H1 (cell line): ENCODE results near the gene LANCL3. TPM values are rescaled to one million over a fixed set of nuclear protein-coding genes. Genes with fewer than 3 reads are reported as not detected.

Source experiments
- CTCF ChIA-PET: fragments of 300-600 bp; sonication (Branson Sonifier 250); formaldehyde crosslinking; loops from one replicate; lab custom pipeline; 2021; ENCODE audit not compliant: partially characterized antibody; lab: Charles Lee
- POLR2A ChIA-PET: fragments of 300-600 bp; sonication (Branson Sonifier 250); formaldehyde crosslinking; loops from one replicate; lab custom pipeline; 2021; ENCODE audit warnings: inconsistent platforms; ENCODE audit not compliant: partially characterized antibody; lab: Charles Lee
- DNase-seq, 2 experiments: peaks; one replicate each; pipeline versions ENCODE4 v3.0.0 to v3.0.0-alpha.2; 2010 to 2022; ENCODE audit warnings: low spot score in 2 of 2, low read depth in 1 of 2, mixed read lengths in 1 of 2
- FAIRE-seq: peaks from 2 replicates; lab custom pipeline; 2011; peaks lifted over from hg19 to GRCh38; lab: Jason Lieb, UNC
- H2AFZ ChIP-seq: 2 replicates; pipeline ENCODE4 v1.8.1; 2012; ENCODE audit warnings: low read length, inconsistent platforms
- H2AK5ac ChIP-seq: 2 replicates; pipeline ENCODE4 v1.6.1; 2013; ENCODE audit warnings: low read depth, low read length
- H2BK120ac ChIP-seq: replicated peaks from 2 replicates; pipeline ENCODE3; 2013; ENCODE audit warnings: low read depth, low read length, inconsistent platforms
- H2BK12ac ChIP-seq: 2 replicates; pipeline ENCODE4 v1.6.1; 2013; ENCODE audit warnings: low read depth, low read length
- H2BK15ac ChIP-seq: 2 replicates; pipeline ENCODE4 v1.6.1; 2013; ENCODE audit warnings: low read length
- H2BK20ac ChIP-seq: 2 replicates; pipeline ENCODE4 v1.6.1; 2013; ENCODE audit warnings: low read length
- H2BK5ac ChIP-seq: 2 replicates; pipeline ENCODE4 v1.6.1; 2013; ENCODE audit warnings: low read depth, low read length
- H3K14ac ChIP-seq: 2 replicates; pipeline ENCODE4 v1.6.1; 2013; ENCODE audit warnings: inconsistent platforms; ENCODE audit not compliant: insufficient read length
- H3K18ac ChIP-seq: 2 replicates; pipeline ENCODE4 v1.6.1; 2013; ENCODE audit warnings: low read length; ENCODE audit errors: extremely low read depth
- H3K23ac ChIP-seq: 2 replicates; pipeline ENCODE4 v1.6.1; 2013; ENCODE audit warnings: inconsistent platforms; ENCODE audit not compliant: insufficient read length
- H3K23me2 ChIP-seq: 2 replicates; pipeline ENCODE4 v1.6.1; 2013; ENCODE audit warnings: low read depth, low read length
- H3K27ac ChIP-seq: 2 replicates; pipeline ENCODE4 v1.6.1; 2011; ENCODE audit warnings: low read depth, low read length, inconsistent platforms
- H3K27me3 ChIP-seq, 4 experiments: replicated peaks in 1 of 4; 1 replicate in 1 of 4; 2 replicates in 3 of 4; pipeline versions ENCODE4 v1.6.1 to v1.8.1; 2011 to 2013; ENCODE audit warnings: low read length in 3 of 4, mild to moderate bottlenecking in 3 of 4, inconsistent platforms in 2 of 4, mixed read lengths in 2 of 4, moderate library complexity in 1 of 4; ENCODE audit not compliant: control insufficient read depth in 3 of 4, insufficient read depth in 3 of 4; ENCODE audit errors: extremely low read depth in 1 of 4
- H3K36me3 ChIP-seq, 4 experiments: 2 replicates each; pipeline versions ENCODE4 v1.6.1 to v1.8.1; 2011 to 2013; ENCODE audit warnings: mild to moderate bottlenecking in 4 of 4, low read length in 3 of 4, moderate library complexity in 2 of 4, control low read depth in 1 of 4, inconsistent platforms in 1 of 4; ENCODE audit not compliant: insufficient read depth in 4 of 4, control insufficient read depth in 2 of 4
- H3K4ac ChIP-seq: replicated peaks from 2 replicates; pipeline ENCODE3; 2013; ENCODE audit warnings: low read length, low read depth, mixed read lengths, inconsistent platforms; ENCODE audit not compliant: insufficient read length
- H3K4me1 ChIP-seq, 4 experiments: replicated peaks in 1 of 4; 1 replicate in 1 of 4; 2 replicates in 3 of 4; pipeline versions ENCODE4 v1.6.1 to v1.8.1; 2011 to 2013; ENCODE audit warnings: low read length in 3 of 4, inconsistent platforms in 2 of 4, mixed read lengths in 1 of 4; ENCODE audit not compliant: insufficient read depth in 4 of 4, control insufficient read depth in 3 of 4
- H3K4me2 ChIP-seq, 2 experiments: 2 replicates each; pipeline versions ENCODE4 v1.6.1 to v1.8.1; 2011 to 2013; ENCODE audit warnings: low read depth in 2 of 2, low read length in 2 of 2, control low read depth in 1 of 2, inconsistent platforms in 1 of 2, mild to moderate bottlenecking in 1 of 2; ENCODE audit not compliant: insufficient read depth in 1 of 2
- H3K4me3 ChIP-seq, 4 experiments: fragments of 200-600, 300-600 bp in 1 of 4; sonication (generic), shearing (Covaris generic), sonication (Bioruptor Twin) in 1 of 4; 2 replicates each; pipeline versions ENCODE4 v1.5.1 to v1.8.1; 2011 to 2016; ENCODE audit warnings: low read length in 4 of 4, low read depth in 3 of 4, control low read depth in 2 of 4, inconsistent platforms in 2 of 4, mild to moderate bottlenecking in 2 of 4, mixed read lengths in 1 of 4, moderate library complexity in 1 of 4; ENCODE audit not compliant: insufficient read depth in 2 of 4; ENCODE audit errors: extremely low read depth in 1 of 4
- H3K56ac ChIP-seq: replicated peaks from 2 replicates; pipeline ENCODE3; 2013; ENCODE audit warnings: low read depth, mild to moderate bottlenecking, mixed read lengths, low read length, inconsistent platforms; ENCODE audit not compliant: insufficient read length
- H3K79me1 ChIP-seq: 2 replicates; pipeline ENCODE4 v1.6.1; 2013; ENCODE audit warnings: low read depth, low read length, control low read depth
- H3K79me2 ChIP-seq, 2 experiments: 2 replicates each; pipeline versions ENCODE4 v1.6.1 to v1.8.1; 2012 to 2013; ENCODE audit warnings: low read length in 2 of 2, mild to moderate bottlenecking in 2 of 2, inconsistent platforms in 1 of 2; ENCODE audit not compliant: insufficient read depth in 2 of 2, control insufficient read depth in 1 of 2
- H3K9ac ChIP-seq, 4 experiments: replicated peaks in 1 of 4; 1 replicate in 1 of 4; 2 replicates in 3 of 4; pipeline versions ENCODE4 v1.6.1 to v1.8.1; 2011 to 2013; ENCODE audit warnings: low read depth in 3 of 4, low read length in 3 of 4, control low read depth in 2 of 4, mild to moderate bottlenecking in 2 of 4, moderate library complexity in 2 of 4, inconsistent platforms in 1 of 4; ENCODE audit errors: extremely low read depth in 1 of 4
- H3K9me3 ChIP-seq, 2 experiments: 2 replicates each; pipeline versions ENCODE4 v1.6.1 to v1.8.1; 2012 to 2013; ENCODE audit warnings: mild to moderate bottlenecking in 2 of 2, moderate library complexity in 2 of 2, control low read depth in 1 of 2, inconsistent platforms in 1 of 2, low read depth in 1 of 2, low read length in 1 of 2, mixed read lengths in 1 of 2; ENCODE audit not compliant: insufficient read depth in 2 of 2
- H4K20me1 ChIP-seq, 2 experiments: replicated peaks in 1 of 2; 2 replicates each; pipeline versions ENCODE3 to v1.8.1; 2011 to 2013; ENCODE audit warnings: inconsistent platforms in 2 of 2, low read length in 2 of 2, mild to moderate bottlenecking in 1 of 2; ENCODE audit not compliant: insufficient read depth in 2 of 2, control insufficient read depth in 1 of 2
- H4K5ac ChIP-seq: 2 replicates; pipeline ENCODE4 v1.6.1; 2013; ENCODE audit warnings: low read length, low read depth, mixed read lengths, inconsistent platforms; ENCODE audit not compliant: insufficient read length
- H4K8ac ChIP-seq: 2 replicates; pipeline ENCODE4 v1.8.0; 2013; ENCODE audit warnings: mild to moderate bottlenecking, moderate library complexity, low read length, inconsistent platforms; ENCODE audit not compliant: insufficient read depth; ENCODE audit errors: extremely low read depth
- H4K91ac ChIP-seq: replicated peaks from 2 replicates; pipeline ENCODE3; 2013; ENCODE audit warnings: low read length, mixed read lengths, inconsistent platforms; ENCODE audit not compliant: insufficient read length
- BACH1 ChIP-seq: IDR thresholded peaks from 2 replicates; pipeline ENCODE4 v1.6.1; 2012; ENCODE audit warnings: low read length, improper control_type of control experiment
- CEBPB ChIP-seq: IDR thresholded peaks from 2 replicates; pipeline ENCODE4 v1.6.1; 2012; ENCODE audit warnings: low read depth, low read length
- CTCF ChIP-seq, 3 experiments: IDR thresholded peaks; 1 replicate in 2 of 3; 2 replicates in 1 of 3; pipeline versions ENCODE4 v1.5.1 to v1.6.1; 2011; ENCODE audit warnings: low read length in 3 of 3, mild to moderate bottlenecking in 3 of 3, inconsistent platforms in 2 of 3, low read depth in 1 of 3, moderate library complexity in 1 of 3; ENCODE audit not compliant: insufficient read depth in 1 of 3; ENCODE audit errors: control extremely low read depth in 1 of 3
- GABPA ChIP-seq: IDR thresholded peaks from 2 replicates; pipeline ENCODE4 v1.6.1; 2011; ENCODE audit warnings: mild to moderate bottlenecking, low read length, moderate library complexity, borderline replicate concordance; ENCODE audit not compliant: insufficient read depth
- KDM5A ChIP-seq: fragments of 200-600 bp; IDR thresholded peaks from 2 replicates; pipeline ENCODE4 v1.7.1; 2012; ENCODE audit warnings: mild to moderate bottlenecking, low read length, inconsistent platforms, mixed read lengths
- NRF1 ChIP-seq: IDR thresholded peaks from 2 replicates; pipeline ENCODE4 v1.6.1; 2011; ENCODE audit warnings: mild to moderate bottlenecking, low read depth, low read length, improper control_type of control experiment
- POLR2A ChIP-seq, 2 experiments: IDR thresholded peaks; 1 replicate in 1 of 2; 2 replicates in 1 of 2; pipeline ENCODE4 v1.6.1; 2011; ENCODE audit warnings: low read depth in 2 of 2, low read length in 2 of 2, mild to moderate bottlenecking in 2 of 2; ENCODE audit errors: control extremely low read depth in 1 of 2
- POU5F1 ChIP-seq: IDR thresholded peaks from 2 replicates; pipeline ENCODE4 v1.6.1; 2011; ENCODE audit warnings: low read depth, mild to moderate bottlenecking, low read length, moderate library complexity
- SRF ChIP-seq: IDR thresholded peaks from 2 replicates; pipeline ENCODE4 v1.6.1; 2011; ENCODE audit warnings: mild to moderate bottlenecking, low read depth, low read length, moderate library complexity
- TAF1 ChIP-seq: IDR thresholded peaks from 2 replicates; pipeline ENCODE4 v1.6.1; 2011; ENCODE audit warnings: mild to moderate bottlenecking, low read depth, low read length
- USF2 ChIP-seq: IDR thresholded peaks from 2 replicates; pipeline ENCODE4 v1.6.1; 2011; ENCODE audit warnings: low read length, improper control_type of control experiment
- YY1 ChIP-seq: IDR thresholded peaks from 2 replicates; pipeline ENCODE4 v1.6.1; 2011; ENCODE audit warnings: low read depth, mild to moderate bottlenecking, low read length
- WGBS, 2 experiments: shearing (Covaris generic) in 1 of 2; methylation state at CpG; one replicate each; pipeline versions ENCODE4 v1.1.6 to v1.1.7; 2013 to 2015; ENCODE audit warnings: low lambda C conversion rate in 2 of 2, mixed read lengths in 2 of 2, inconsistent platforms in 1 of 2, low coverage in 1 of 2, missing lambda C conversion rate in 1 of 2; ENCODE audit not compliant: insufficient replicate concordance in 2 of 2, insufficient coverage in 1 of 2, insufficient read length in 1 of 2; ENCODE audit errors: extremely low coverage in 1 of 2, missing lambda C conversion rate in 1 of 2; 5-methylcytosine and 5-hydroxymethylcytosine counted together
- polyA plus RNA-seq, 7 experiments: library from polyadenylated mRNA; depleted of rRNA in 3 of 7; stranded (reverse) in 5 of 7; unstranded in 2 of 7; fragments of >200 nt in 5 of 7; fragments of 200-250 nt in 2 of 7; gene quantifications; 1 replicate in 5 of 7; 2 replicates in 1 of 7; 4 replicates in 1 of 7; pipeline versions ENCODE4 v1.2.1 to v1.2.3, GENCODE V29; 2011 to 2013; ENCODE audit warnings: missing spikeins in 2 of 7, mixed read lengths in 2 of 7
- total RNA-seq: library from RNA; stranded (reverse); fragmentation: NEBNext Ultra II Directional; extraction: Animal tissue kit (Norgen Biotek cat#: 25700); gene quantifications from 2 replicates; pipeline ENCODE4 v1.2.1, GENCODE V29; 2021

LANCL3 gene
- total and polyA plus RNA-seq, 2 of the 8 experiments (the other 6 are each of a cell fraction or from before 2014, with no cell fraction given), result 0.11 to 0.37 TPM

GRCh38 chrX:37711991-37712390 is 140.5 kb downstream of the LANCL3 start:
- 83% methylated on average over 3 of the region's 3 CpGs; no CpG with 5 or more reads in 1 of the 2 experiments for WGBS, 2 experiments
- no peaks in the 10 kb centered on the region for H3K79me2 ChIP-seq
- DNase-seq (no peak), FAIRE-seq (no peak)
- H3K4me2 ChIP-seq, result no peak overlapping the region
- H3K4ac ChIP-seq, result no peak overlapping the region
- no peak overlapping the region for H2AFZ ChIP-seq
- no peaks in the 10 kb centered on the region for H4K20me1 ChIP-seq
- H3K4me3 ChIP-seq, result no peak overlapping the region
- H3K14ac ChIP-seq, result no peak overlapping the region
- H4K8ac ChIP-seq, result no peak overlapping the region
- no peak overlapping the region for H3K18ac ChIP-seq
- no peaks in the 10 kb centered on the region for H3K4me1 ChIP-seq
- H3K27ac ChIP-seq, result no peak overlapping the region
- ChIA-PET CTCF (interaction anchor here (1.5 kb wide), 1 partner anchor 34 kb away, joined by 3 read pairs; no protein-coding TSS in a partner anchor), POLR2A (no interaction called here)
- H3K9me3 ChIP-seq, result no peaks in the 10 kb centered on the region; a peak in 1 of 4 replicates
- H2BK120ac ChIP-seq, result no peak overlapping the region
- H3K23ac ChIP-seq, result no peak overlapping the region
- no peaks in the 10 kb centered on the region for H3K36me3 ChIP-seq
- H2BK15ac ChIP-seq, result no peak overlapping the region
- H3K27me3 ChIP-seq, result no peaks in the 10 kb centered on the region
- H3K56ac ChIP-seq, result no peak overlapping the region
- H3K79me1 ChIP-seq, result no peaks in the 10 kb centered on the region
- H4K91ac ChIP-seq, result no peak overlapping the region
- no peak overlapping the region for H4K5ac ChIP-seq
- H2BK5ac ChIP-seq, result no peak overlapping the region
- no peak overlapping the region for H2AK5ac ChIP-seq
- no peaks in the 10 kb centered on the region for H3K23me2 ChIP-seq
- no peak overlapping the region for H2BK12ac ChIP-seq
- H2BK20ac ChIP-seq, result no peak overlapping the region
- no peak overlapping the region for H3K9ac ChIP-seq
- TF ChIP-seq TAF1 (no peak), NRF1 (no peak), POU5F1 (no peak), GABPA (no peak), SRF (no peak), KDM5A (no peak), CEBPB (no peak), POLR2A (IDR thresholded peaks at IDR 0.05; ENCODE audit: control extremely low read depth in 1 of 2, low read depth in 2 of 2, low read length in 2 of 2) (no peak), CTCF (IDR thresholded peaks at IDR 0.05; ENCODE audit: control extremely low read depth in 1 of 3, insufficient read depth in 1 of 3, low read depth in 1 of 3, low read length in 3 of 3) (no peak), USF2 (no peak), YY1 (no peak), BACH1 (no peak)
